Measurements from ENCODE around the gene MOB3B. TPM values are rescaled to one million over a fixed set of nuclear protein-coding genes. Genes with fewer than 3 reads are reported as not detected.

Gene MOB3B
- total RNA-seq, 1 donor = under 0.01 TPM

GRCh38 chr9:27538647-27539046 is 9.0 kb upstream of the MOB3B start:
- Histone ChIP-seq H3K4me2 (ENCODE audit: insufficient read depth, low read length) (no peak overlapping the region), H3K27ac (ENCODE audit: low read depth, low read length) (no peak overlapping the region), H3K27me3 (ENCODE audit: insufficient read depth, low read length) (no peaks in the 10 kb centered on the region), H3K4me3 (ENCODE audit: insufficient read depth, low read length) (no peak overlapping the region), H3K9me3 (ENCODE audit: low read depth, low read length) (no peaks in the 10 kb centered on the region), H3K4me1 (ENCODE audit: insufficient read depth, low read length) (peaks cover 13% of the 10 kb centered on the region), H2AFZ (ENCODE audit: low read length) (no peak overlapping the region), H4K20me1 (ENCODE audit: insufficient read depth, low read length) (no peaks in the 10 kb centered on the region), H3K79me2 (ENCODE audit: insufficient read depth, low read length) (no peaks in the 10 kb centered on the region), H3K36me3 (ENCODE audit: insufficient read depth, low read length) (no peaks in the 10 kb centered on the region)
- TF ChIP-seq CTCF (IDR thresholded peaks at IDR 0.05; ENCODE audit: extremely low read depth, low read depth, low read length) = no peak
- no peak for DNase-seq (ENCODE audit: insufficient read length, low spot score, missing footprints)

GRCh38 chr9:27537756-27538155 is 8.1 kb upstream of the MOB3B start:
- Histone ChIP-seq H2AFZ (ENCODE audit: low read length) (no peak overlapping the region), H3K27ac (ENCODE audit: low read depth, low read length) (no peak overlapping the region), H4K20me1 (ENCODE audit: insufficient read depth, low read length) (no peaks in the 10 kb centered on the region), H3K27me3 (ENCODE audit: insufficient read depth, low read length) (no peaks in the 10 kb centered on the region), H3K4me1 (ENCODE audit: insufficient read depth, low read length) (peaks cover 13% of the 10 kb centered on the region), H3K9me3 (ENCODE audit: low read depth, low read length) (no peaks in the 10 kb centered on the region), H3K79me2 (ENCODE audit: insufficient read depth, low read length) (no peaks in the 10 kb centered on the region), H3K4me2 (ENCODE audit: insufficient read depth, low read length) (no peak overlapping the region), H3K36me3 (ENCODE audit: insufficient read depth, low read length) (no peaks in the 10 kb centered on the region), H3K4me3 (ENCODE audit: insufficient read depth, low read length) (no peak overlapping the region)
- TF ChIP-seq CTCF (IDR thresholded peaks at IDR 0.05; ENCODE audit: extremely low read depth, low read depth, low read length) = no peak
- no peak for DNase-seq (ENCODE audit: insufficient read length, low spot score, missing footprints)

GRCh38 chr9:27537027-27537435 is 7.4 kb upstream of the MOB3B start:
- H3K79me2 ChIP-seq (ENCODE audit: insufficient read depth, low read length) = no peaks in the 10 kb centered on the region
- peaks cover 9% of the 10 kb centered on the region for H3K4me1 ChIP-seq (ENCODE audit: insufficient read depth, low read length)
- H3K36me3 ChIP-seq (ENCODE audit: insufficient read depth, low read length) = no peaks in the 10 kb centered on the region
- H3K9me3 ChIP-seq (ENCODE audit: low read depth, low read length) = no peaks in the 10 kb centered on the region
- no peak for DNase-seq (ENCODE audit: insufficient read length, low spot score, missing footprints)
- no peak for TF ChIP-seq CTCF (IDR thresholded peaks at IDR 0.05; ENCODE audit: extremely low read depth, low read depth, low read length)
- H3K4me3 ChIP-seq (ENCODE audit: insufficient read depth, low read length) = no peak overlapping the region
- H3K27ac ChIP-seq (ENCODE audit: low read depth, low read length) = no peak overlapping the region
- no peak overlapping the region for H3K4me2 ChIP-seq (ENCODE audit: insufficient read depth, low read length)
- H3K27me3 ChIP-seq (ENCODE audit: insufficient read depth, low read length) = no peaks in the 10 kb centered on the region
- no peak overlapping the region for H2AFZ ChIP-seq (ENCODE audit: low read length)
- H4K20me1 ChIP-seq (ENCODE audit: insufficient read depth, low read length) = no peaks in the 10 kb centered on the region

- Histone ChIP-seq H3K79me2 (ENCODE audit: insufficient read depth, low read length) (no peaks in the 10 kb centered on the region), H3K4me2 (ENCODE audit: insufficient read depth, low read length) (no peak overlapping the region), H4K20me1 (ENCODE audit: insufficient read depth, low read length) (no peaks in the 10 kb centered on the region), H3K27me3 (ENCODE audit: insufficient read depth, low read length) (no peaks in the 10 kb centered on the region), H3K36me3 (ENCODE audit: insufficient read depth, low read length) (no peaks in the 10 kb centered on the region), H3K27ac (ENCODE audit: low read depth, low read length) (no peak overlapping the region), H3K9me3 (ENCODE audit: low read depth, low read length) (no peaks in the 10 kb centered on the region), H3K4me3 (ENCODE audit: insufficient read depth, low read length) (no peak overlapping the region), H3K4me1 (ENCODE audit: insufficient read depth, low read length) (peaks cover 9% of the 10 kb centered on the region), H2AFZ (ENCODE audit: low read length) (no peak overlapping the region)
- no peak for TF ChIP-seq CTCF (IDR thresholded peaks at IDR 0.05; ENCODE audit: extremely low read depth, low read depth, low read length)
- DNase-seq (ENCODE audit: insufficient read length, low spot score, missing footprints) = no peak
Observed at GRCh38 chr9:27536168-27536567, 6.6 kb upstream of the MOB3B start.

Measured in osteoblast (primary cell).